Vagina (tissue), 2 donors: ENCODE data around the gene SLC44A1.

Experiments used
- POLR2A ChIP-seq, 2 donors: fragments of 450-650 bp; IDR thresholded peaks; one replicate each; pipeline ENCODE4 v1.6.1; 2017; ENCODE audit warnings: antibody characterized with exemption in 2 of 2, mild to moderate bottlenecking in 2 of 2, moderate library complexity in 2 of 2
- POLR2AphosphoS5 ChIP-seq, 2 donors: sonication (generic); formaldehyde crosslinking; IDR thresholded peaks; one replicate each; pipeline ENCODE4 v1.9.0; 2017; ENCODE audit warnings: antibody characterized with exemption in 2 of 2, mild to moderate bottlenecking in 2 of 2, low read depth in 1 of 2; ENCODE audit not compliant: insufficient read depth in 1 of 2
- TF ChIP-seq, protein P1 (sequence below), 3 experiments: fragments of 450-650 bp in 2 of 3; fragments of 200-600 bp in 1 of 3; sonication (generic) in 1 of 3; IDR thresholded peaks; one replicate each; pipeline ENCODE4 v1.5.1; 2017 to 2019; ENCODE audit warnings: antibody characterized with exemption in 3 of 3, mild to moderate bottlenecking in 2 of 3, moderate library complexity in 2 of 3

- TF ChIP-seq POLR2A (IDR thresholded peaks at IDR 0.05), result no peak
- TF ChIP-seq, protein P1, sequence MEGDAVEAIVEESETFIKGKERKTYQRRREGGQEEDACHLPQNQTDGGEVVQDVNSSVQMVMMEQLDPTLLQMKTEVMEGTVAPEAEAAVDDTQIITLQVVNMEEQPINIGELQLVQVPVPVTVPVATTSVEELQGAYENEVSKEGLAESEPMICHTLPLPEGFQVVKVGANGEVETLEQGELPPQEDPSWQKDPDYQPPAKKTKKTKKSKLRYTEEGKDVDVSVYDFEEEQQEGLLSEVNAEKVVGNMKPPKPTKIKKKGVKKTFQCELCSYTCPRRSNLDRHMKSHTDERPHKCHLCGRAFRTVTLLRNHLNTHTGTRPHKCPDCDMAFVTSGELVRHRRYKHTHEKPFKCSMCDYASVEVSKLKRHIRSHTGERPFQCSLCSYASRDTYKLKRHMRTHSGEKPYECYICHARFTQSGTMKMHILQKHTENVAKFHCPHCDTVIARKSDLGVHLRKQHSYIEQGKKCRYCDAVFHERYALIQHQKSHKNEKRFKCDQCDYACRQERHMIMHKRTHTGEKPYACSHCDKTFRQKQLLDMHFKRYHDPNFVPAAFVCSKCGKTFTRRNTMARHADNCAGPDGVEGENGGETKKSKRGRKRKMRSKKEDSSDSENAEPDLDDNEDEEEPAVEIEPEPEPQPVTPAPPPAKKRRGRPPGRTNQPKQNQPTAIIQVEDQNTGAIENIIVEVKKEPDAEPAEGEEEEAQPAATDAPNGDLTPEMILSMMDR (IDR thresholded peaks at IDR 0.05), result no peak
- no peak for TF ChIP-seq POLR2AphosphoS5 (IDR thresholded peaks at IDR 0.05; ENCODE audit: insufficient read depth in 1 of 2, low read depth in 1 of 2)
Measured at GRCh38 chr9:105473221-105473620, 228.8 kb downstream of the SLC44A1 start.
